ENCODE data around the gene ZC3H13. TPM values are rescaled to one million over a fixed set of nuclear protein-coding genes. Genes with fewer than 3 reads are reported as not detected.

ZC3H13 gene
- total and polyA plus RNA-seq, 2 donors: 19.8 to 20.1 TPM

GRCh38 chr13:46051968-46052318 lies 603 bp downstream of the ZC3H13 start:
- Histone ChIP-seq H3K9me3 (ENCODE audit: control insufficient read depth in 2 of 2, insufficient read depth in 1 of 2, low read length in 1 of 2) (no peaks in the 10 kb centered on the region), H3K4me3 (ENCODE audit: low read length in 2 of 2) (peak overlapping the region; percentile 83 to 90), H3K36me3 (ENCODE audit: control insufficient read depth in 2 of 2, insufficient read depth in 2 of 2, low read length in 1 of 2) (no peaks in the 10 kb centered on the region), H3K4me1 (ENCODE audit: control insufficient read depth in 2 of 2, insufficient read depth in 2 of 2, low read length in 2 of 2) (peaks cover 5% of the 10 kb centered on the region in 2 donors), H3K27ac (ENCODE audit: low read depth in 1 of 2, low read length in 1 of 2) (peak overlapping the region; percentile 98 to 100), H3K27me3 (ENCODE audit: control insufficient read depth in 2 of 2, insufficient read depth in 1 of 2, low read length in 1 of 2) (peaks cover 0 to 5% of the 10 kb centered on the region in 2 donors)
- peak in 3 of 9 donors; percentile 22 to 30 (median 29) for DNase-seq (ENCODE audit: low read depth in 6 of 9, low spot score in 9 of 9)
- 1% methylated on average over 7 of the region's 7 CpGs for WGBS

GRCh38 chr13:46050771-46051170 lies 1.8 kb downstream of the ZC3H13 start:
- Histone ChIP-seq H3K36me3 (ENCODE audit: control insufficient read depth in 2 of 2, insufficient read depth in 2 of 2, low read length in 1 of 2) (no peaks in the 10 kb centered on the region), H3K4me1 (ENCODE audit: control insufficient read depth in 2 of 2, insufficient read depth in 2 of 2, low read length in 2 of 2) (peaks cover 5% of the 10 kb centered on the region in 2 donors), H3K9me3 (ENCODE audit: control insufficient read depth in 2 of 2, insufficient read depth in 1 of 2, low read length in 1 of 2) (no peaks in the 10 kb centered on the region), H3K4me3 (ENCODE audit: low read length in 2 of 2) (no peak overlapping the region), H3K27ac (ENCODE audit: low read depth in 1 of 2, low read length in 1 of 2) (no peak overlapping the region), H3K27me3 (ENCODE audit: control insufficient read depth in 2 of 2, insufficient read depth in 1 of 2, low read length in 1 of 2) (peaks cover 0 to 5% of the 10 kb centered on the region in 2 donors)
- DNase-seq (ENCODE audit: low read depth in 6 of 9, low spot score in 9 of 9): no peak

- DNase-seq (ENCODE audit: low read depth in 6 of 9, low spot score in 9 of 9): no peak
- peaks cover 5 to 17% of the 10 kb centered on the region in 2 donors for H3K36me3 ChIP-seq (ENCODE audit: control insufficient read depth in 2 of 2, insufficient read depth in 2 of 2, low read length in 1 of 2)
- no peaks in the 10 kb centered on the region for H3K27me3 ChIP-seq (ENCODE audit: control insufficient read depth in 2 of 2, insufficient read depth in 1 of 2, low read length in 1 of 2)
- H3K4me3 ChIP-seq (ENCODE audit: low read length in 2 of 2): no peak overlapping the region
- no peak overlapping the region for H3K27ac ChIP-seq (ENCODE audit: low read depth in 1 of 2, low read length in 1 of 2)
- no peaks in the 10 kb centered on the region for H3K9me3 ChIP-seq (ENCODE audit: control insufficient read depth in 2 of 2, insufficient read depth in 1 of 2, low read length in 1 of 2)
- no peaks in the 10 kb centered on the region for H3K4me1 ChIP-seq (ENCODE audit: control insufficient read depth in 2 of 2, insufficient read depth in 2 of 2, low read length in 2 of 2)
- 95% methylated on average over 2 of the region's 2 CpGs for WGBS
These were observed 7.1 kb downstream of the ZC3H13 start for GRCh38 chr13:46045424-46045823.

DNA sequence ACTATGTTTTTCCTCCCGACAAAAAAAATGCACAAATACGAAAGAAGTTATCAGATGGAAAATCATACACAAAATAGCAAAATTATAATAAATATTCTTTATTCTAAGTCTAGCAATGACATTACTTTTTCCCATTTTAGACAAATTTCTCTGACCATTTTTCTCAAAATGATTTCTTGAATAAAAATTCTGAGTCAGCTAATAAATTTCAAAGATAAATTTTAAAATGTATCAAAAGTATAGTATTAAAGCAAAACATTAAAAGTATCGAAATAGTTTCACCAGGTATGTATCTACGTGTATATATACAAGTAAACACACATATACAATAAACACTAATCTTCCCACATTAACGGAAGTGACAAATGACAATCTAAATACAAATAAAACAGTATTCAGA lies 8.9 kb downstream of the ZC3H13 start:
- H3K4me1 ChIP-seq (ENCODE audit: control insufficient read depth in 2 of 2, insufficient read depth in 2 of 2, low read length in 2 of 2): no peaks in the 10 kb centered on the region
- no peak for DNase-seq (ENCODE audit: low read depth in 6 of 9, low spot score in 9 of 9)
- H3K27me3 ChIP-seq (ENCODE audit: control insufficient read depth in 2 of 2, insufficient read depth in 1 of 2, low read length in 1 of 2): no peaks in the 10 kb centered on the region
- H3K4me3 ChIP-seq (ENCODE audit: low read length in 2 of 2): no peak overlapping the region
- H3K9me3 ChIP-seq (ENCODE audit: control insufficient read depth in 2 of 2, insufficient read depth in 1 of 2, low read length in 1 of 2): no peaks in the 10 kb centered on the region
- 99% methylated on average over 5 of the region's 5 CpGs for WGBS
- no peak overlapping the region for H3K27ac ChIP-seq (ENCODE audit: low read depth in 1 of 2, low read length in 1 of 2)
- peaks cover 5 to 24% of the 10 kb centered on the region in 2 donors for H3K36me3 ChIP-seq (ENCODE audit: control insufficient read depth in 2 of 2, insufficient read depth in 2 of 2, low read length in 1 of 2)

GRCh38 chr13:46041419-46041839 lies 11.1 kb downstream of the ZC3H13 start:
- Histone ChIP-seq H3K9me3 (ENCODE audit: control insufficient read depth in 2 of 2, insufficient read depth in 1 of 2, low read length in 1 of 2) (no peaks in the 10 kb centered on the region), H3K27me3 (ENCODE audit: control insufficient read depth in 2 of 2, insufficient read depth in 1 of 2, low read length in 1 of 2) (no peaks in the 10 kb centered on the region), H3K36me3 (ENCODE audit: control insufficient read depth in 2 of 2, insufficient read depth in 2 of 2, low read length in 1 of 2) (peaks cover 9 to 33% of the 10 kb centered on the region in 2 donors), H3K27ac (ENCODE audit: low read depth in 1 of 2, low read length in 1 of 2) (no peak overlapping the region), H3K4me3 (ENCODE audit: low read length in 2 of 2) (no peak overlapping the region), H3K4me1 (ENCODE audit: control insufficient read depth in 2 of 2, insufficient read depth in 2 of 2, low read length in 2 of 2) (no peaks in the 10 kb centered on the region)
- no peak for DNase-seq (ENCODE audit: low read depth in 6 of 9, low spot score in 9 of 9)
- 98% methylated on average over 4 of the region's 4 CpGs for whole genome bisulfite sequencing

DNA sequence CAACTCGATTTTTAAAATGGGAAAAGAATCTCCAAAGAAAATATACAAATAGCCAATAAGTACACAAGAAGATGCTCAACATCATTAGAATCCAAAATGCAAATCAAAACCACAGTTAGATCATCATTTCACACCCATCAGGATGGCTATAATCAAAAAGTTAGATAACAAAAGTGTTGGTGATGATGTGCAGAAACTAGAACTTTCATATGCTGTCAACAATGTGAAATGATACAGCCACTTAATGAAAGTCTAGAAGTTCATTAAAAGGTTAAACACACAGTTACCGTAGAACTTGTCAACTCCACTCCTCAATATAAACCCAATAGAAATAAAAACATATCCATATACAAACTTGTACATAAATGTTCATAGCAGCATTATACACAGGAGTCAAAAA lies 11.8 kb downstream of the ZC3H13 start:
- Histone ChIP-seq H3K36me3 (ENCODE audit: control insufficient read depth in 2 of 2, insufficient read depth in 2 of 2, low read length in 1 of 2) (peaks cover 11 to 37% of the 10 kb centered on the region in 2 donors), H3K4me1 (ENCODE audit: control insufficient read depth in 2 of 2, insufficient read depth in 2 of 2, low read length in 2 of 2) (no peaks in the 10 kb centered on the region), H3K4me3 (ENCODE audit: low read length in 2 of 2) (no peak overlapping the region), H3K9me3 (ENCODE audit: control insufficient read depth in 2 of 2, insufficient read depth in 1 of 2, low read length in 1 of 2) (no peaks in the 10 kb centered on the region), H3K27me3 (ENCODE audit: control insufficient read depth in 2 of 2, insufficient read depth in 1 of 2, low read length in 1 of 2) (no peaks in the 10 kb centered on the region), H3K27ac (ENCODE audit: low read depth in 1 of 2, low read length in 1 of 2) (no peak overlapping the region)
- WGBS: 95% methylated on average over 2 of the region's 2 CpGs
- DNase-seq (ENCODE audit: low read depth in 6 of 9, low spot score in 9 of 9): no peak

DNA sequence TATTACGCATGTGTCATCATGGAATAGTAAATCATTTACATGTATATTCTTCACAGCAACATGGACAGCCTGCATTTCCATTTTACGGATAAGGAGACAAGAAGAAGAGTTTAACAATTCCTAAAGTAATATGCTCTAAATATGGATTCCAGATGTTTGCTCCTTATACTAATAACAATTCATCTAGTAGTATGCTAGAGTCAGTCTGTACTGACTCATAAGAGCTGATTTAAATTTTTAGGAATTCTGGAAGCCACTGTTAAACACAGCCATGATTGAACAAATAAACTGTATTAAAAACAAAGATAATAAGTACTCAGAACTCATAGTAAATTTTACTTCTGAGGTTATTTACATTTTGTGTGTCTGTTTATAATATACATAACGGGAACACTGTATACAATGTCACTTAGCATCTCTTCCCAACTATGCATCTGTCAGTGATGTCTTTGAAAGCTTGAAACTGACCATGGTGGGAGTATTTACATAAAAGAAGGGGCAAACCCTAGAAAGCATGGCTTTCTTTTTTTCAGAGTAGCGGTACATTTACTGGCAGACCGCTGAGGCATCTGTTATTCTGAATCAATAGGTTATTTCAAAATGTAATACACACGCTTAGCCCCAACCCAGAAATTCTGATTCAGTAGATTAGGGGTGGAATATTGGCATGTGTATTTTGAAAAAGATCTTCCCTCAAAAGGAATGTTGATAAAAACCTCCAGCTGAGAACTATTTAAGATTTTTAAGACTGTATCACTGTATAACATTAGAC lies 12.9 kb downstream of the ZC3H13 start:
- peaks cover 12 to 43% of the 10 kb centered on the region in 2 donors for H3K36me3 ChIP-seq (ENCODE audit: control insufficient read depth in 2 of 2, insufficient read depth in 2 of 2, low read length in 1 of 2)
- WGBS: over 99% methylated on average over 6 of the region's 6 CpGs
- H3K4me3 ChIP-seq (ENCODE audit: low read length in 2 of 2): no peak overlapping the region
- no peaks in the 10 kb centered on the region for H3K4me1 ChIP-seq (ENCODE audit: control insufficient read depth in 2 of 2, insufficient read depth in 2 of 2, low read length in 2 of 2)
- no peak overlapping the region for H3K27ac ChIP-seq (ENCODE audit: low read depth in 1 of 2, low read length in 1 of 2)
- no peak for DNase-seq (ENCODE audit: low read depth in 6 of 9, low spot score in 9 of 9)
- H3K27me3 ChIP-seq (ENCODE audit: control insufficient read depth in 2 of 2, insufficient read depth in 1 of 2, low read length in 1 of 2): no peaks in the 10 kb centered on the region
- H3K9me3 ChIP-seq (ENCODE audit: control insufficient read depth in 2 of 2, insufficient read depth in 1 of 2, low read length in 1 of 2): no peaks in the 10 kb centered on the region

GRCh38 chr13:46038296-46038695 lies 14.2 kb downstream of the ZC3H13 start:
- Histone ChIP-seq H3K36me3 (ENCODE audit: control insufficient read depth in 2 of 2, insufficient read depth in 2 of 2, low read length in 1 of 2) (peaks cover 12 to 45% of the 10 kb centered on the region in 2 donors), H3K4me1 (ENCODE audit: control insufficient read depth in 2 of 2, insufficient read depth in 2 of 2, low read length in 2 of 2) (no peaks in the 10 kb centered on the region), H3K27me3 (ENCODE audit: control insufficient read depth in 2 of 2, insufficient read depth in 1 of 2, low read length in 1 of 2) (no peaks in the 10 kb centered on the region), H3K9me3 (ENCODE audit: control insufficient read depth in 2 of 2, insufficient read depth in 1 of 2, low read length in 1 of 2) (no peaks in the 10 kb centered on the region), H3K4me3 (ENCODE audit: low read length in 2 of 2) (no peak overlapping the region), H3K27ac (ENCODE audit: low read depth in 1 of 2, low read length in 1 of 2) (no peak overlapping the region)
- no peak for DNase-seq (ENCODE audit: low read depth in 6 of 9, low spot score in 9 of 9)
- 98% methylated on average over 4 of the region's 4 CpGs for WGBS

- no peaks in the 10 kb centered on the region for H3K9me3 ChIP-seq (ENCODE audit: control insufficient read depth in 2 of 2, insufficient read depth in 1 of 2, low read length in 1 of 2)
- no peaks in the 10 kb centered on the region for H3K4me1 ChIP-seq (ENCODE audit: control insufficient read depth in 2 of 2, insufficient read depth in 2 of 2, low read length in 2 of 2)
- peaks cover 12 to 42% of the 10 kb centered on the region in 2 donors for H3K36me3 ChIP-seq (ENCODE audit: control insufficient read depth in 2 of 2, insufficient read depth in 2 of 2, low read length in 1 of 2)
- no peaks in the 10 kb centered on the region for H3K27me3 ChIP-seq (ENCODE audit: control insufficient read depth in 2 of 2, insufficient read depth in 1 of 2, low read length in 1 of 2)
- no peak overlapping the region for H3K4me3 ChIP-seq (ENCODE audit: low read length in 2 of 2)
- DNase-seq (ENCODE audit: low read depth in 6 of 9, low spot score in 9 of 9): no peak
- no peak overlapping the region for H3K27ac ChIP-seq (ENCODE audit: low read depth in 1 of 2, low read length in 1 of 2)
- WGBS: 95% methylated on average over 2 of the region's 2 CpGs
These were observed 17.5 kb downstream of the ZC3H13 start for GRCh38 chr13:46035066-46035465.

Measured in thymus (tissue), 11 donors.